Measurements from ENCODE around the gene NR3C2. TPM values are rescaled to one million over a fixed set of nuclear protein-coding genes. Genes with fewer than 3 reads are reported as not detected.

NR3C2 gene
- polyA plus RNA-seq, 3 donors, result 0.09 to 0.27 (median 0.20) TPM

DNA sequence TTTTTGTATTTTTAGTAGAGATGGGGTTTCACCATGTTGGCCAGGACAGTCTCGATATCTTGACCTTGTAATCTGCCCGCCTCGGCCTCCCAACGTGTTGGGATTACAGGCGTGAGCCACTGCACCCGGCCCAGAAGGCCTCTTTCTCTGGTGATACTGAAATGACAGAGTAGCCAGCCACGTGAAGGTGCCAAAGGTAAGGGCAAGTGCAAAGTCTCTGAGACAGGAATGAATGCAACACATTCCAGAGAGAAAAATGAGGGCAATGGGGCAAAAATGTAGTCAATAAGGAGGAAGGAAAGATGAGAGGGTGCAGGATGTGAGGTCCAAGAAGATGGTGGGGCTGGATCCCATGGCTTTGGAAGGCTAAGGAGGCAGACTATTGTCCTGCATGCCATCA lies 176.0 kb downstream of the NR3C2 start:
- Histone ChIP-seq H2AFZ (ENCODE audit: insufficient read depth, low read depth, low read length, poor library complexity, severe bottlenecking) (no peak overlapping the region), H3K27me3 (ENCODE audit: control insufficient read depth in 2 of 2, insufficient read depth in 2 of 2, low read length in 2 of 2) (no peaks in the 10 kb centered on the region), H3K79me2 (ENCODE audit: insufficient read depth, low read length) (no peaks in the 10 kb centered on the region), H3K36me3 (replicated peaks in 1 of 2; ENCODE audit: control insufficient read depth in 1 of 2, insufficient read depth in 2 of 2, low read length in 2 of 2) (no peaks in the 10 kb centered on the region), H4K20me1 (ENCODE audit: insufficient read depth, low read length) (no peaks in the 10 kb centered on the region), H3K4me1 (ENCODE audit: control insufficient read depth in 1 of 2, insufficient read depth in 2 of 2, low read length in 2 of 2) (no peaks in the 10 kb centered on the region), H3K4me3 (replicated peaks in 1 of 3; ENCODE audit: low read depth in 2 of 3, low read length in 3 of 3) (no peak overlapping the region), H3K4me2 (replicated peaks; ENCODE audit: extremely low read depth, low read length, poor library complexity, severe bottlenecking) (no peak overlapping the region), H3K27ac (ENCODE audit: low read depth in 1 of 2, low read length in 2 of 2) (no peak overlapping the region), H3K9me3 (replicated peaks in 1 of 2; ENCODE audit: control insufficient read depth in 1 of 2, insufficient read depth in 1 of 2, low read length in 2 of 2) (peaks cover under 1 to 2% of the 10 kb centered on the region in 2 donors), H3K9ac (ENCODE audit: insufficient read depth, low read length, poor library complexity, severe bottlenecking) (no peak overlapping the region)
- H3K27me3 Mint-ChIP-seq (ENCODE audit: low read depth in 3 of 3), result peaks cover 0 to 3% (median 0%) of the 10 kb centered on the region in 3 donors
- peak overlapping the region in 1 of 7 donors; percentile 55 for H3K27ac Mint-ChIP-seq
- TF ChIP-seq CTCF (IDR thresholded peaks at IDR 0.05), result no peak
- H3K36me3 Mint-ChIP-seq, result no peaks in the 10 kb centered on the region
- no peak for DNase-seq
- H3K9me3 Mint-ChIP-seq, result peaks cover 1 to 11% (median 2%) of the 10 kb centered on the region in 7 donors
- no peak overlapping the region for H3K4me3 Mint-ChIP-seq
- WGBS (ENCODE audit: insufficient coverage), result 98% methylated on average over 7 of the region's 7 CpGs
- intact Hi-C loops (cut with micrococcal nuclease), result no loop called here
- no peaks in the 10 kb centered on the region for H3K4me1 Mint-ChIP-seq

- TF ChIP-seq CTCF (IDR thresholded peaks at IDR 0.05), result no peak
- Histone ChIP-seq H3K79me2 (ENCODE audit: insufficient read depth, low read length) (no peaks in the 10 kb centered on the region), H3K36me3 (replicated peaks in 1 of 2; ENCODE audit: control insufficient read depth in 1 of 2, insufficient read depth in 2 of 2, low read length in 2 of 2) (no peaks in the 10 kb centered on the region), H4K20me1 (ENCODE audit: insufficient read depth, low read length) (no peaks in the 10 kb centered on the region), H2AFZ (ENCODE audit: insufficient read depth, low read depth, low read length, poor library complexity, severe bottlenecking) (no peak overlapping the region), H3K4me1 (ENCODE audit: control insufficient read depth in 1 of 2, insufficient read depth in 2 of 2, low read length in 2 of 2) (no peaks in the 10 kb centered on the region), H3K4me3 (replicated peaks in 1 of 3; ENCODE audit: low read depth in 2 of 3, low read length in 3 of 3) (no peak overlapping the region), H3K27me3 (ENCODE audit: control insufficient read depth in 2 of 2, insufficient read depth in 2 of 2, low read length in 2 of 2) (no peaks in the 10 kb centered on the region), H3K4me2 (replicated peaks; ENCODE audit: extremely low read depth, low read length, poor library complexity, severe bottlenecking) (no peak overlapping the region), H3K9me3 (replicated peaks in 1 of 2; ENCODE audit: control insufficient read depth in 1 of 2, insufficient read depth in 1 of 2, low read length in 2 of 2) (peaks cover 4% of the 10 kb centered on the region in 2 donors), H3K27ac (ENCODE audit: low read depth in 1 of 2, low read length in 2 of 2) (no peak overlapping the region), H3K9ac (ENCODE audit: insufficient read depth, low read length, poor library complexity, severe bottlenecking) (no peak overlapping the region)
- Mint-ChIP-seq H3K4me1 (no peaks in the 10 kb centered on the region), H3K27me3 (ENCODE audit: low read depth in 3 of 3) (peaks cover 0 to 3% (median 0%) of the 10 kb centered on the region in 3 donors), H3K27ac (no peak overlapping the region), H3K4me3 (no peak overlapping the region), H3K36me3 (no peaks in the 10 kb centered on the region), H3K9me3 (peaks cover 1 to 11% (median 2%) of the 10 kb centered on the region in 7 donors)
- DNase-seq, result no peak
- no CpG with 5 or more reads among the region's 5 CpGs for WGBS (ENCODE audit: insufficient coverage)
- intact Hi-C loops (cut with micrococcal nuclease), result no loop called here
Measured at GRCh38 chr4:148265627-148266026, 176.6 kb downstream of the NR3C2 start.
